WTC11 (cell line): ENCODE results near the gene LRRC4B. TPM values are rescaled to one million over a fixed set of nuclear protein-coding genes. Genes with fewer than 3 reads are reported as not detected.
A peak's percentile ranks its signal among the peaks of the same experiment; 100 is the strongest.

ENCODE experiments used
- ATAC-seq: fragments of 200-7000 bp; cut with Tn5 transposase; 2 replicates; pipeline ENCODE4 v1.10.0; 2021; ENCODE audit warnings: mild to moderate bottlenecking, moderate library complexity
- CTCF ChIA-PET: fragments of 300-600 bp; sonication (Branson Sonifier 250); formaldehyde crosslinking; loops from one replicate; lab custom pipeline; 2021; ENCODE audit warnings: antibody characterized with exemption; lab: Charles Lee
- POLR2A ChIA-PET: fragments of 350-600 bp; sonication (Branson Sonifier 250); formaldehyde crosslinking; loops from one replicate; lab custom pipeline; 2021; ENCODE audit warnings: antibody characterized with exemption; lab: Charles Lee
- DNase-seq: peaks from one replicate; pipeline ENCODE4 v3.0.0; 2021; ENCODE audit warnings: low spot score
- H3K27ac Mint-ChIP-seq: 2 replicates; pipeline ENCODE4 v1.8.0; 2021; ENCODE audit warnings: mixed read lengths
- H3K27me3 Mint-ChIP-seq: 2 replicates; pipeline ENCODE4 v1.8.0; 2021; ENCODE audit warnings: low read depth, mild to moderate bottlenecking, moderate library complexity, mixed read lengths
- H3K36me3 Mint-ChIP-seq: 2 replicates; pipeline ENCODE4 v1.8.0; 2021; ENCODE audit warnings: mixed read lengths
- H3K4me1 Mint-ChIP-seq: 2 replicates; pipeline ENCODE4 v1.8.0; 2022; ENCODE audit warnings: mixed read lengths
- H3K4me3 Mint-ChIP-seq: 2 replicates; pipeline ENCODE4 v1.8.0; 2021; ENCODE audit warnings: mild to moderate bottlenecking, moderate library complexity, mixed read lengths
- H3K9me3 Mint-ChIP-seq: 2 replicates; pipeline ENCODE4 v1.8.0; 2021; ENCODE audit warnings: mixed read lengths
- ARID4B ChIP-seq: sonication (generic); formaldehyde crosslinking; IDR thresholded peaks from 2 replicates; pipeline ENCODE4 v1.8.0; 2023; ENCODE audit warnings: missing genetic modification reagents, mild to moderate bottlenecking, borderline replicate concordance
- CDX4 ChIP-seq: fragments of 250-450 bp; sonication (Bioruptor Pico); IDR thresholded peaks from 2 replicates; pipeline ENCODE4 v1.9.0; 2021; ENCODE audit warnings: moderate library complexity, mild to moderate bottlenecking, inconsistent platforms, borderline replicate concordance
- E2F5 ChIP-seq: sonication (generic); formaldehyde crosslinking; IDR thresholded peaks from 2 replicates; pipeline ENCODE4 v1.8.1; 2022; ENCODE audit warnings: mild to moderate bottlenecking, moderate library complexity, missing genetic modification reagents
- FOXP1 ChIP-seq: sonication (generic); formaldehyde crosslinking; IDR thresholded peaks from 2 replicates; pipeline ENCODE4 v1.8.0; 2022; ENCODE audit warnings: missing genetic modification reagents, mild to moderate bottlenecking, moderate library complexity, borderline replicate concordance
- HMGXB4 ChIP-seq: sonication (generic); formaldehyde crosslinking; IDR thresholded peaks from 2 replicates; pipeline ENCODE4 v1.8.1; 2023; ENCODE audit warnings: mild to moderate bottlenecking, moderate library complexity, missing genetic modification reagents
- KAT7 ChIP-seq: sonication (generic); formaldehyde crosslinking; IDR thresholded peaks from 2 replicates; pipeline ENCODE4 v1.8.1; 2023; ENCODE audit warnings: missing genetic modification reagents, mild to moderate bottlenecking, borderline replicate concordance
- MAX ChIP-seq: sonication (generic); formaldehyde crosslinking; IDR thresholded peaks from 2 replicates; pipeline ENCODE4 v1.8.0; 2022; ENCODE audit warnings: mild to moderate bottlenecking, missing genetic modification reagents
- MLX ChIP-seq: sonication (generic); formaldehyde crosslinking; IDR thresholded peaks from 2 replicates; pipeline ENCODE4 v1.8.1; 2023; ENCODE audit warnings: mild to moderate bottlenecking, missing genetic modification reagents, moderate library complexity
- SMAD4 ChIP-seq: sonication (generic); formaldehyde crosslinking; IDR thresholded peaks from 2 replicates; pipeline ENCODE4 v1.8.0; 2022; ENCODE audit warnings: mild to moderate bottlenecking, missing genetic modification reagents
- USF1 ChIP-seq: sonication (generic); formaldehyde crosslinking; IDR thresholded peaks from 2 replicates; pipeline ENCODE4 v1.8.0; 2022; ENCODE audit warnings: mild to moderate bottlenecking, missing genetic modification reagents
- ZMAT4 ChIP-seq: fragments of 250-450 bp; sonication (Bioruptor Pico); IDR thresholded peaks from 2 replicates; pipeline ENCODE4 v1.9.0; 2021; ENCODE audit warnings: mild to moderate bottlenecking
- ZNF532 ChIP-seq: fragments of 250-450 bp; sonication (Bioruptor Pico); IDR thresholded peaks from 2 replicates; pipeline ENCODE4 v1.9.0; 2021; ENCODE audit warnings: mild to moderate bottlenecking, borderline replicate concordance
- total RNA-seq: library from RNA; stranded (reverse); gene quantifications from 3 replicates; pipeline ENCODE4 v1.2.3, GENCODE V29; 2021

Gene LRRC4B
- total RNA-seq, 1 experiment from 2014 or later, result 10.0 TPM

- DNase-seq, result no peak
- TF ChIP-seq KAT7 (CRISPR knock-in tag) (no peak), MAX (CRISPR knock-in tag) (peak; percentile 24; the same call in 1 of the 2 replicates), E2F5 (CRISPR knock-in tag) (no peak)
- TF ChIP-seq, all 79 proteins: peak for 1
- CTCF ChIA-PET, result interaction anchor here (0.7 to 6.7 kb wide), 73 partner anchors 8 to 490 kb away, joined by 3 to 200 read pairs (median 7); partner anchors contain the start of genes CLEC11A, JOSD2, KCNC3 and POLD1
- H3K27ac Mint-ChIP-seq, result no peak overlapping the region
- ATAC-seq, result peak; percentile 13
- peak overlapping the region; percentile 99 for H3K4me3 Mint-ChIP-seq
- H3K36me3 Mint-ChIP-seq, result no peaks in the 10 kb centered on the region
- POLR2A ChIA-PET, result interaction anchor here (0.5 to 1.9 kb wide), 3 partner anchors 19 to 124 kb away, joined by 3 to 5 read pairs (median 3); no protein-coding TSS in a partner anchor
- H3K4me1 Mint-ChIP-seq, result peaks cover 10% of the 10 kb centered on the region
- no peaks in the 10 kb centered on the region for H3K9me3 Mint-ChIP-seq
- H3K27me3 Mint-ChIP-seq, result peaks cover 62% of the 10 kb centered on the region
Measured at GRCh38 chr19:50557009-50557613, 11.1 kb downstream of the LRRC4B start.

- H3K4me1 Mint-ChIP-seq, result peaks cover 12% of the 10 kb centered on the region
- CTCF ChIA-PET, result interaction anchor here (0.6 to 6.7 kb wide), 98 partner anchors 8 to 553 kb away, joined by 3 to 200 read pairs (median 6); partner anchors contain the start of genes ACP4, CLEC11A, JOSD2 and KCNC3
- peaks cover 68% of the 10 kb centered on the region for H3K27me3 Mint-ChIP-seq
- ATAC-seq, result peak; percentile 86
- peak; percentile 98 for DNase-seq
- H3K9me3 Mint-ChIP-seq, result no peaks in the 10 kb centered on the region
- peak overlapping the region; percentile 99 for H3K4me3 Mint-ChIP-seq
- no peaks in the 10 kb centered on the region for H3K36me3 Mint-ChIP-seq
- H3K27ac Mint-ChIP-seq, result peak overlapping the region; percentile 88; the same call in 1 of the 2 replicates
- POLR2A ChIA-PET, result interaction anchor here (0.5 to 1.9 kb wide), 5 partner anchors 19 to 460 kb away, joined by 3 to 5 read pairs (median 3); partner anchors contain the start of gene JOSD2
- no peak for TF ChIP-seq ZMAT4 (CRISPR knock-in tag)
- TF ChIP-seq ZNF532 (CRISPR knock-in tag), result no peak
- TF ChIP-seq MLX (CRISPR knock-in tag), result no peak
- no peak for TF ChIP-seq ARID4B (CRISPR knock-in tag)
- peak; percentile 49; the same call in 1 of the 2 replicates for TF ChIP-seq FOXP1 (CRISPR knock-in tag)
- no peak for TF ChIP-seq CDX4 (CRISPR knock-in tag)
- TF ChIP-seq E2F5 (CRISPR knock-in tag), result no peak
- TF ChIP-seq HMGXB4 (CRISPR knock-in tag), result peak; percentile 76
- TF ChIP-seq SMAD4 (CRISPR knock-in tag), result peak; percentile 11; the same call in 1 of the 2 replicates
- peak; percentile 32; the same call in 1 of the 2 replicates for TF ChIP-seq USF1 (CRISPR knock-in tag)
Measured at GRCh38 chr19:50556282-50557008, 11.8 kb downstream of the LRRC4B start.
